ENCODE data around the gene INPPL1.
A peak's percentile ranks its signal among the peaks of the same experiment; 100 is the strongest.

INPPL1 gene

DNA sequence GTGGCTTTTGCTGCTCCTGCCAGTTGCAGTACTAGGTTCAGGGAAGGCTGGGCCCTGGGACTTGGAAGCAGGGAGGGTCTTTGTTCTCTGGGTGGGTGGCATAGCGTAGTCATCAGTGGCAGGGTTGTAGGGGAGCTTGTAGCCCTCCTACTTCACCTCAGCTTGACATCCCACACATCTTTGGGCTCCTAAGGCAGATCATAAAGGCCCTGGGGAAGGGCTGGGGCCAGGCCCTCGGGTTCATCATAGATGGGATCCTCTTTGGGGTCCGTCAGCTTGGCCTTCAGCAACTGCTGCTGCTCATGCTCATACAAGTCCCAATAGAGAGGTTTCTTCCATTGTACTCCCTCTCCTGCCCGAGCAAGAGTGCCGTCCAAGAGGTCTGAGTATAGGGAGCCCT lies 25.4 kb downstream of the INPPL1 start:
- ChIA-PET POLR2A (no interaction called here), CTCF (interaction anchor here (2.1 kb wide), 1 partner anchor 14 kb away, joined by 8 read pairs; no protein-coding TSS in a partner anchor)
- TF ChIP-seq, protein P1, sequence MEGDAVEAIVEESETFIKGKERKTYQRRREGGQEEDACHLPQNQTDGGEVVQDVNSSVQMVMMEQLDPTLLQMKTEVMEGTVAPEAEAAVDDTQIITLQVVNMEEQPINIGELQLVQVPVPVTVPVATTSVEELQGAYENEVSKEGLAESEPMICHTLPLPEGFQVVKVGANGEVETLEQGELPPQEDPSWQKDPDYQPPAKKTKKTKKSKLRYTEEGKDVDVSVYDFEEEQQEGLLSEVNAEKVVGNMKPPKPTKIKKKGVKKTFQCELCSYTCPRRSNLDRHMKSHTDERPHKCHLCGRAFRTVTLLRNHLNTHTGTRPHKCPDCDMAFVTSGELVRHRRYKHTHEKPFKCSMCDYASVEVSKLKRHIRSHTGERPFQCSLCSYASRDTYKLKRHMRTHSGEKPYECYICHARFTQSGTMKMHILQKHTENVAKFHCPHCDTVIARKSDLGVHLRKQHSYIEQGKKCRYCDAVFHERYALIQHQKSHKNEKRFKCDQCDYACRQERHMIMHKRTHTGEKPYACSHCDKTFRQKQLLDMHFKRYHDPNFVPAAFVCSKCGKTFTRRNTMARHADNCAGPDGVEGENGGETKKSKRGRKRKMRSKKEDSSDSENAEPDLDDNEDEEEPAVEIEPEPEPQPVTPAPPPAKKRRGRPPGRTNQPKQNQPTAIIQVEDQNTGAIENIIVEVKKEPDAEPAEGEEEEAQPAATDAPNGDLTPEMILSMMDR (IDR thresholded peaks at IDR 0.05; ENCODE audit: control extremely low read depth, extremely low read depth, low read depth, missing control alignments), result no peak
- no peak for DNase-seq (ENCODE audit: extremely low spot score)

DNA sequence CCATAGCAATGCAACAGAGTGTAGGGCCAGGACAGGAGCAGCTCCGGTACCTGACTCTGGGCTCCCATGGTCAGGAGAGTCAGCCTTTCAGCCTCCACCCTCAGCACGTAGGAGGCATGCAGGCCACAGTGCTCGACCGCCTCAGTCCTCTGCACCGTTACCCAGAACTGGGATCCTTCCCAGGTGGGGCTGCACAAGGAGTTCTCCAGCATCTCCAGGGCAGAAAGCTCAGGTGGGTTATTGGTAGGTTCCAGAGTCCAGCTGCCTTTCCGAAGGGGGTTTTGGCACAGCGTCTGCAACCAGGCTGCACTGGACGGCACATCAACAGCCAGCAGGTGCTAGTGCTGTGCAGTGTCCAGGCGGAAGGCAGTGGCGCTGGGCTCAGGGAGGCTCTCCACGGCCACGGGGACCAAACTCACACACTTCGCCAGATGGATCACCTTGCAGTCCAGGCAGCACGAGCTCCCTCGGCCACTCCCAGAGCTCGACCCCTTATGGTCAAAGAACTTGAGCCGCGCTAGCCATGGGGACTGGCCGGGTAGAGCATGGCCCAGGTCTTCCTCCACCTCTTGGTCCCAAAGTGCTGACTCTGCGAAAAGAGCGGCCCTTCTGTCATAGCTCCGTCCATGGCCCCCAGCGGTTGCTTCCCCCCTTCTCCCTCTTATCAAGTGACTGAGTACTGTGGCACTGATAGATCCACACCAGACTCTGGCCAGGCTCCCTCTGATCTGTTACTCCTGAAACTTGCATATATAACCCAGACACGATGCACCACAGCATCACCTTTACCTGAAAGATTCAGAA lies 26.3 kb downstream of the INPPL1 start:
- CTCF ChIA-PET, result interaction anchor here (1.0 to 1.1 kb wide), 2 partner anchors 164 to 180 kb away, joined by 3 read pairs; no protein-coding TSS in a partner anchor
- POLR2A ChIA-PET, result no interaction called here
- TF ChIP-seq, protein P1 (IDR thresholded peaks at IDR 0.05; ENCODE audit: control extremely low read depth, extremely low read depth, low read depth, missing control alignments), result no peak

GRCh38 chr11:72251614-72252013 lies 27.0 kb downstream of the INPPL1 start:
- TF ChIP-seq, protein P1 (IDR thresholded peaks at IDR 0.05; ENCODE audit: control extremely low read depth, extremely low read depth, low read depth, missing control alignments), result no peak
- ChIA-PET POLR2A (no interaction called here), CTCF (interaction anchor here (1.0 to 1.1 kb wide), 2 partner anchors 163 to 179 kb away, joined by 3 read pairs; no protein-coding TSS in a partner anchor)
- peak; percentile 6 for DNase-seq (ENCODE audit: extremely low spot score)

More for the DNA sequence above, 26.3 kb downstream of the INPPL1 start:
- no peak for DNase-seq (ENCODE audit: extremely low spot score)

GRCh38 chr11:72253392-72253791 lies 28.8 kb downstream of the INPPL1 start:
- no peak for DNase-seq (ENCODE audit: extremely low spot score)
- ChIA-PET POLR2A (no interaction called here), CTCF (no interaction called here)
- TF ChIP-seq, protein P1 (IDR thresholded peaks at IDR 0.05; ENCODE audit: control extremely low read depth, extremely low read depth, low read depth, missing control alignments), result no peak

DNA sequence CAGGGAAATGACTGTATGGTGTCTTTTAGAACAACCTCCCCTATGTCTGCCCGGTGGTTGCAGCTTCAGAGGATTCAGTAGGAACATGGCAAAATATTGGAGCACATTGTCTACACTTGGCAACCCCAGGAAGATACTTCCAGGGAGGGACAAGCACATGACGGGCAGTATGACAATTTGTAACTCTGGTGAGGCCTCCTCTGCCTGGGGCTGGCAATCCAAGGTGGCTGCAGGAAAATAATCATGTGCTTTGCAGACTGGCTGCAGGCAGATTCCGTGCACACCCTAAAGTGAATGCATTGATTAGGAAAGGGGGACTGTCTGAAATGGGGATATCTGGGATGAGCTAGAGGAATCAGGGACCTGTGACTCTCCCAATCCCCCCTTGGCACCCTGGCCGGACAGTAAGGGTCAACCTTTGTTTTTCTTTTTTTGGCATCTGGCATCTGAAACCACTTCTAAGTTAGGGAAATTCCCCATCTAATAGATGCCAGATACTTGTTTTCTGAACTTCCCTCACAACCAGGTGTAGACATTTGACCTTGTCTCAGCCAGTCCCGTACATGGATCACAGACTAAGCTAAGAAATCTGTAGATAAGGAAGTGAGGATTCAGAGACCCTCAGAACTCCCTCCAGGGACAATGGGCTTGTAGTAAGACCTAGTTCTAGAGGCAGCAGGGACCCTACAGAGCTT lies 29.9 kb downstream of the INPPL1 start:
- ChIA-PET POLR2A (no interaction called here), CTCF (interaction anchor here (1.5 to 3.1 kb wide), 2 partner anchors 17 to 160 kb away, joined by 5 to 13 read pairs; no protein-coding TSS in a partner anchor)
- TF ChIP-seq, protein P1 (IDR thresholded peaks at IDR 0.05; ENCODE audit: control extremely low read depth, extremely low read depth, low read depth, missing control alignments), result no peak
- DNase-seq (ENCODE audit: extremely low spot score), result no peak

- TF ChIP-seq, protein P1 (IDR thresholded peaks at IDR 0.05; ENCODE audit: control extremely low read depth, extremely low read depth, low read depth, missing control alignments), result no peak
- ChIA-PET POLR2A (no interaction called here), CTCF (interaction anchor here (1.7 kb wide), 1 partner anchor 9 kb away, joined by 6 read pairs; no protein-coding TSS in a partner anchor)
- no peak for DNase-seq (ENCODE audit: extremely low spot score)
These were observed 33.0 kb downstream of the INPPL1 start for GRCh38 chr11:72257570-72257969.

All from GM10248 (cell line).